Activated CD4-positive, alpha-beta memory T cell treated with anti-CD3 and anti-CD28 coated beads, Interleukin-2, amount 10 ng/mL, durations not matched to agents 7 days and 5 days (primary cell): Measurements from ENCODE around the gene RGR. TPM values are rescaled to one million over a fixed set of nuclear protein-coding genes. Genes with fewer than 3 reads are reported as not detected.

ENCODE experiments used
- CTCF ChIA-PET: fragments of 350-600 bp; sonication (Branson Sonifier 250); formaldehyde crosslinking; loops from one replicate; lab custom pipeline; 2021; ENCODE audit warnings: antibody characterized with exemption, inconsistent platforms; lab: Charles Lee
- POLR2A ChIA-PET: fragments of 350-600 bp; sonication (Branson Sonifier 250); formaldehyde crosslinking; loops from one replicate; lab custom pipeline; 2021; ENCODE audit warnings: antibody characterized with exemption; lab: Charles Lee
- DNase-seq: peaks from one replicate; pipeline ENCODE4 v3.0.0-alpha.2; 2020
- H3K27ac Mint-ChIP-seq: one replicate; pipeline ENCODE4 v1.8.0; 2021; ENCODE audit warnings: mild to moderate bottlenecking, mixed read lengths
- H3K27me3 Mint-ChIP-seq: one replicate; pipeline ENCODE4 v1.8.0; 2021; ENCODE audit warnings: mixed read lengths
- H3K36me3 Mint-ChIP-seq: one replicate; pipeline ENCODE4 v1.8.0; 2021; ENCODE audit warnings: low read depth, mixed read lengths
- H3K4me1 Mint-ChIP-seq: one replicate; pipeline ENCODE4 v1.8.0; 2021; ENCODE audit warnings: mixed read lengths
- H3K4me3 Mint-ChIP-seq: one replicate; pipeline ENCODE4 v1.8.0; 2021; ENCODE audit warnings: mild to moderate bottlenecking, mixed read lengths
- H3K9me3 Mint-ChIP-seq: one replicate; pipeline ENCODE4 v1.8.0; 2021; ENCODE audit warnings: mixed read lengths
- total RNA-seq, 2 experiments: library from RNA; stranded (reverse); gene quantifications; one replicate each; pipeline ENCODE4 v1.2.3, GENCODE V29; 2021

RGR gene
- total RNA-seq, 2 experiments from 2014 or later, result not detected

DNA sequence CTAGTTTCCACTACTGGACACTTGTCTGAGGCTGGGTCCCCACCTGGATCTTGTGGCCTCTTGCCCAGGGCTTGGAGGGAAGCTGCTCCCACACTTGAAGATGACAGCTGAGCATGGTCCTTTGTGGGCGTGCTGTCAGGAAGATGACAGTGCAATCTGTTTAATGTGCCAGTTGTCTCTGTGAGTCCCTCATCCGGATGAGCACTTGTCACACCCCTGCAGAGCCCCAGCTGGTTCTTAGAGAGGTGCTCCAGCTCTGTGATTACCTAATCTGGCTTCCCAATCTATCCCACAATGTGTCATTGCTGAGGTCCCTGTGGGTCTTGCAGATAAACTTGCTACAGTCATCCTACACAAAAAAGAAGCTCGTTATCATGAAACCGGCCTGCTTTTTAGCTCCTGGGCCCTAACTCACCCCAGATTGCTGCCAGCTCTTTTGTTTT lies 48.7 kb downstream of the RGR start:
- Mint-ChIP-seq H3K36me3 (no peaks in the 10 kb centered on the region), H3K4me3 (no peak overlapping the region), H3K4me1 (peaks cover 25% of the 10 kb centered on the region)

DNA sequence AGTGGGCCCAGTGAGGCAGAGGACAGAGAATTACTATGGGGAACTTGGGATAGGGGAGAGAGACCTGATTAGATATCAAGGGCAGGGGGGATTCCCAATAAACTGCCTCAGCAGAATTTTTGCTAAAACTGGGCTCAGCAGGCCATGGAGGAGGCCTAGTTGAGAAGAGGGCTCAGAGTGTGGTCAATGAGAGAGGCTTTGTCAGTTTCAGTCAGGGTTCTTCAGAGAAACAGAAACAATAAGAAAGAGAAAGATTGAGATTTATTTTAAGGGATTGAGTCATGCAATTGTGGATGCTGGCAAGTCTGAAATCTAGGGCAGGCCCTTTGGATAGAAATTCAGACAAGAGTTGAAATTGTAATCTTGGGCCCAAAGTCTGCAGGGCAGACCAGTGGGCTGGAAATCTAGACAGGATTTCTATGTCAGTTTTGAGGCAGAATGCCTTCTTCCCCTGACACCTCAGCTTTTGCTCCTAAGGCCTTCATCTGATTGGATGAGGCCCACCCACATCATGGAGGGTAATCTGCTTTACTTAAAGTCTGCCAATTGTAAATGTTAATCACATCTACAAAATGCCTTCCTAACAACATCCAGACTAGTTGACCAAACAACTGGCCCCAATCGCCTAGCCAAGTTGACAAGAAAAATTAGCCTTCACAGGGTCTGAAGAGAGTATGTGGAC lies 50.1 kb downstream of the RGR start:
- Mint-ChIP-seq H3K4me3 (no peak overlapping the region), H3K27ac (no peak overlapping the region), H3K27me3 (peaks cover 16% of the 10 kb centered on the region), H3K9me3 (no peaks in the 10 kb centered on the region), H3K36me3 (no peaks in the 10 kb centered on the region), H3K4me1 (peaks cover 25% of the 10 kb centered on the region)
- POLR2A ChIA-PET, result no interaction called here
- CTCF ChIA-PET, result no interaction called here
- no peak for DNase-seq

More for the DNA sequence above, 48.7 kb downstream of the RGR start:
- DNase-seq, result peak; percentile 54
- POLR2A ChIA-PET, result interaction anchor here (0.9 to 1.7 kb wide), 6 partner anchors 15 to 41 kb away, joined by 3 to 12 read pairs (median 4); no protein-coding TSS in a partner anchor
- H3K27ac Mint-ChIP-seq, result peak overlapping the region; percentile 45
- CTCF ChIA-PET, result interaction anchor here (0.8 to 1.9 kb wide), 9 partner anchors 15 to 244 kb away, joined by 3 to 10 read pairs (median 3); no protein-coding TSS in a partner anchor
- peaks cover 25% of the 10 kb centered on the region for H3K27me3 Mint-ChIP-seq
- H3K9me3 Mint-ChIP-seq, result no peaks in the 10 kb centered on the region

DNA sequence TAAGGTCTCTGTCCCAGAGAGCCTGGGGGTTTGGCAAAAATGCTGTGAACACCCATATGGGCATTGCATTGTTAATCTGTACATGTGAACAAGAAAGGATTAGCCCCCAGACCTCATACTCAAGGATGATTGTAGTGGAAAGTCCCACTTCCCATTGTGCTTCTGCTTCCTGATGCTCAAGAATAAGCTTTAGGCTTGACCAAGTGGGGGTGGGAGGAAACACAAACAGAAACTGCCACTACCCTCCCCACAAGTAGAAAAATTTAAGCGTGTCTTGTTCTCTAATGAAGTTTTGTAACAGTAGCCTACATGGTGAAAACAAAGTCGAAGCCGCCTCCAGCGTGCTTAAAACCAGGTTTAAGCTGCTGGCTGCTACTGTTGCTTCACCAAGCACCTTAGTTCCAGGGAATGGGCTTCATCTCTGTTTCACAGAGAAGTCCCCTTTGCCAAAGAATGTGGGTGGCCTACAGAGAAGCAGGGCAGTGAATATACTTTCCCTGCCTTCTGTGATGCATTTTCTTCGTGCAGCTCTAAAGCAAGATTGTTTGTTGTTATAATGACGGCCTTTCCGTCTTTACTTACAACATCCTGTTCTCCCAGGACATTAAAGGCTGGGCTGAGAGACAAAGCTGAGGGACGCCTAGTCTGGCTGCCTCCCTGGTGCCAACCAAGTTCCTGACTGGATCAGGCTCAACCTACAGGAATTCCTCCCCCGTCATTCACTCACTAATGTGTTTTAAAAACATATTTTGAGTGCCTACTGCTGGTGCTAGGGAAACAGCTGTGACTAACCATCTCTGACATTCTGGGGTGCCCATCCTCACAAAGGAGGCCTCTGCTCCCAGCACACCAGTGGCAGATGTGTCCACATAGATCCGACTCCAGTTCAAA lies 51.5 kb downstream of the RGR start:
- no peak overlapping the region for H3K27ac Mint-ChIP-seq
- H3K4me3 Mint-ChIP-seq, result no peak overlapping the region
- ChIA-PET CTCF (no interaction called here), POLR2A (no interaction called here)
- no peak for DNase-seq
- H3K27me3 Mint-ChIP-seq, result peaks cover 19% of the 10 kb centered on the region
- no peaks in the 10 kb centered on the region for H3K36me3 Mint-ChIP-seq
- no peaks in the 10 kb centered on the region for H3K9me3 Mint-ChIP-seq
- peaks cover 25% of the 10 kb centered on the region for H3K4me1 Mint-ChIP-seq

DNA sequence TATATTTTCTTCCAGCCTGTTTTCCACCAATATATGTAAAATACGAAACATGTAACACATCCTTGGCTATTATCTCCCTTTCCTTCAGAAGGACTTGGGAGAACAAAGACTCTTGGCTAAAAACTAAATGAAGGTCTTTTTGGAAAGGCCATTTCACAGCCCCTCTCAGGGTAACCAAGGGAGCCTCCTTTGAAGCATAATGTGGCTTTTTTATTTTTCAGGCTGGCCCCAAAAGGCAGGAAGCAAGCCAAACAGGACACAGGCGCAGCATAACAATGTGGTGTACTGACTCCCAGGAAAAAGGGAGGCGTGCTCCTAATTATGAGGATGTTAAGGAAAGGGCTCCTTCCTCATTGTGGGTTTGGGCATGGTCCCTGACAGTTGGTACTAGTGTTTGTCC lies 53.2 kb downstream of the RGR start:
- Mint-ChIP-seq H3K9me3 (no peaks in the 10 kb centered on the region), H3K4me3 (no peak overlapping the region), H3K36me3 (no peaks in the 10 kb centered on the region), H3K27me3 (peaks cover 20% of the 10 kb centered on the region), H3K4me1 (peaks cover 23% of the 10 kb centered on the region), H3K27ac (no peak overlapping the region)
- ChIA-PET CTCF (no interaction called here), POLR2A (no interaction called here)
- DNase-seq, result no peak

DNA sequence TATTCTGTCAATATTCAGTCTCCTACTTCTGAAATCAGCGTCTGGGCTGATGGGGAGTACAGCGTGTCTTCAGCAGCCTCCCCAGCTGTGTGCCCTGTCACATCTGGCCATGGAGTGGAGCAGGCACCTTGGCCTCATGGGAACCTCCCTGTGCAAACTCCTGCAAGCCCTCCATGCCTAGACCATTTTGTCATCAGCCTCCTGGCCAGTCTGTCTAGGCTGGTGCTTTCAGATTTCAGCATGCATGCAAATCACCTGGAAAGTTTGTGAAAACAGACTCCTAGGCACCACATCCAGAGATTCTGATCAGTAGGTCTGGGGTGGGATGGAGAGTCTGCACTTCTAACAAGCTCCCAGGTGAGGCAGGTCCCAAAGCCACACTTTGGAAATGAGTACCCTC lies 57.4 kb downstream of the RGR start:
- Mint-ChIP-seq H3K27me3 (peaks cover 38% of the 10 kb centered on the region), H3K36me3 (peaks cover 7% of the 10 kb centered on the region), H3K27ac (no peak overlapping the region), H3K4me1 (peaks cover 14% of the 10 kb centered on the region), H3K9me3 (no peaks in the 10 kb centered on the region), H3K4me3 (no peak overlapping the region)
- ChIA-PET POLR2A (no interaction called here), CTCF (interaction anchor here (1.0 to 1.9 kb wide), 2 partner anchors 11 to 235 kb away, joined by 3 to 6 read pairs; no protein-coding TSS in a partner anchor)
- no peak for DNase-seq

DNA sequence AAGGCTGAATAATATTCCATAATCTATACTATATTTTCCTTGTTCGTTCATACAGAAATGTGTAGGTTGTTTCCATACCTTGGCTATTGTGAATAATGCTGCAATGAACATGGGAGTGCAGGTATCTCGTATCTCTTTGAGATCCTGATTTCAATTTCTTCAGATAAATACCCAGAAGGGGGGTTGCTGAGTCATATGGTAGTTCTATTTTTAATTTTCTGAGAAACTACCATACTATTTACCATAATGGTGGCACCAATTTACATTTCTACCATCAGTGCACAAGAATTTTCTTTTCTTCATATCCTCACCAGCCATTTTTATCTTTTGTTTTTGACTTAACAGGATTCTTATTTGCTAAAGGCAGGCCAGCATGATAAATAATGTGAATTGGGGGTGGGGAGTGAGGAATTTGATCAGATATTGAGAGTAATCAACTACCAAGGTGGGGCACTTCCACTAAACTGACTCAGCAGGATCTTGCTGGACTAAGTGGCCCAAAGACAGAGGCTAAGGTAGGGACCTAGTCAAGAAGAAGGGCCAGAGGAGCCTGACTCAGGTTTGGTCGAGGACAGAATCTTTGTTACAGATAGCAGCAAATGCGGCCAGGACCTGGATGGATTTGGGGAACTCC lies 62.0 kb downstream of the RGR start:
- H3K9me3 Mint-ChIP-seq, result no peaks in the 10 kb centered on the region
- peaks cover 28% of the 10 kb centered on the region for H3K27me3 Mint-ChIP-seq
- peaks cover 7% of the 10 kb centered on the region for H3K36me3 Mint-ChIP-seq
- POLR2A ChIA-PET, result interaction anchor here (6.2 kb wide), 1 partner anchor 21 kb away, joined by 30 read pairs; the partner anchor contains the start of gene CCSER2
- no peak overlapping the region for H3K4me3 Mint-ChIP-seq
- H3K27ac Mint-ChIP-seq, result no peak overlapping the region
- no peak for DNase-seq
- H3K4me1 Mint-ChIP-seq, result peaks cover 37% of the 10 kb centered on the region
- CTCF ChIA-PET, result interaction anchor here (0.9 to 2.4 kb wide), 4 partner anchors 21 to 39 kb away, joined by 3 to 10 read pairs (median 6); partner anchors contain the start of gene CCSER2

DNA sequence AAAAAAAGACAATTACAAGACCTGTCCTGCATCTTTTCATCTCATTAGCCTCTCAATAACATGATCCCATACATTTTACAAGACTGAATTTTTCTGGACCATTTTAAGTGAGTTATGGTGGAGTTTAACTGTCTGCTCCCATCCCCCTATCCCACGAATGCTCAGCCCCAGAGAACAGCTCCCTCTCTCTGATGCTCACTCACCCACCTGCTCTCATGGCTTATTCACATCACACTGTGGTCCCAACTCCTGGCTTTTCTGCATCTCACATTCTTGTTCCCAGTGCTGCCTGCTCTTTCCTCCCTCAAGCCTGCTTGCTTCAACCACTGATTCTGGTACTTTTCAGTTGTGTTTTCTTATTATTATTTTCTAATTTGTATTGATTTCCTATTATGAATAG lies 63.2 kb downstream of the RGR start:
- Mint-ChIP-seq H3K27me3 (peaks cover 25% of the 10 kb centered on the region), H3K36me3 (peaks cover 7% of the 10 kb centered on the region), H3K27ac (no peak overlapping the region), H3K4me3 (no peak overlapping the region), H3K9me3 (no peaks in the 10 kb centered on the region), H3K4me1 (peaks cover 37% of the 10 kb centered on the region)
- DNase-seq, result no peak
- ChIA-PET CTCF (interaction anchor here (1.1 to 2.4 kb wide), 7 partner anchors 14 to 234 kb away, joined by 3 to 10 read pairs (median 5); partner anchors contain the start of gene CCSER2), POLR2A (interaction anchor here (0.7 to 6.2 kb wide), 3 partner anchors 14 to 26 kb away, joined by 3 to 30 read pairs (median 4); partner anchors contain the start of gene CCSER2)

DNA sequence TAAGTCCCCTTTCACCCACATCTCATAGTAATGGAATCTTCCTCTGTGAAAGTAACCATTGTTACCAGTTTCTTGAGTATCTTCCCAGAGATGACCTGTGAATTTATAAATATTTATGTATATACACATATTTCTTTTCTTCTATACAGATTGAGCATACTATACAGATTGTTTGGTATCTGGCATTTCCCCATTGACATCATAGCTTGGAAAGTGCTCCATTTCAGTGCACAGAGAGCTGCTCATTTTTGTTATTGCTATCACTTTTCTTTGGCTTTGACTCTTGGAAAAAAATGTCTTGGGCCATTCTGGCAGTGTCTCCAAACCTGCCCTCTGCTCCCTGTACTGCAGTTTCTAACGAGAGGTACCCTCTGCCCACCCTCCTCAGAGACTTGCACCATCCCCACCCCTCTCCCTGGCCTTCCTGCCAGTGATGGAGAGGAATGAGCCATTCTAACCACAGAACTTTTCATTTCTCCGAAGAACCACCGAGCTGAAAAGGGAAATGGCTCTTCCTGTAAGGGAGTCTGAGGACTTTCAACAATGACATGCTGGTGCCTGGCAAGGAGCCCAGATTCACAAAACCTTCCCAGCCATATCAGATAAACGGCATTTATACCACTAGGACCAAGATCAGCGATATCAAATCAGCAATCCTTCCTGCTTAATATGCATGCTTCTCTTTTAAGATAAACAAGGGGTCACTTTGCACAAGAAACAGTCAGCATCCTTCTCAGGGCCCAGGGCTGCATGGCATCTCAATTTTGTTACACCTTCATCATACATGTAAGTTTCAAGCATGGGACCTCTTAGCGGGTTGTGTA lies 63.8 kb downstream of the RGR start:
- H3K27ac Mint-ChIP-seq, result peak overlapping the region; percentile 55
- POLR2A ChIA-PET, result interaction anchor here (0.7 to 6.2 kb wide), 3 partner anchors 15 to 25 kb away, joined by 3 to 30 read pairs (median 4); partner anchors contain the start of gene CCSER2
- DNase-seq, result peak; percentile 41
- H3K9me3 Mint-ChIP-seq, result no peaks in the 10 kb centered on the region
- H3K36me3 Mint-ChIP-seq, result peaks cover 7% of the 10 kb centered on the region
- H3K27me3 Mint-ChIP-seq, result peaks cover 25% of the 10 kb centered on the region
- peak overlapping the region; percentile 12 for H3K4me3 Mint-ChIP-seq
- H3K4me1 Mint-ChIP-seq, result peaks cover 37% of the 10 kb centered on the region
- CTCF ChIA-PET, result interaction anchor here (1.1 to 2.4 kb wide), 7 partner anchors 15 to 234 kb away, joined by 3 to 10 read pairs (median 5); partner anchors contain the start of gene CCSER2

Other genes starting within 250 kb of the RGR start
- gene GHITM, start 105.5 kb upstream of the RGR start, total RNA-seq, result 100 to 1,000 TPM; 120 to 124 TPM
- not detected for gene GPR15LG, start 71.3 kb upstream of the RGR start, total RNA-seq
- gene CDHR1, start 50.5 kb upstream of the RGR start, total RNA-seq, result under 1 TPM; 0.38 to 0.45 TPM
- gene LRIT2, start 19.5 kb upstream of the RGR start, total RNA-seq, result not detected
- not detected for gene LRIT1, start 3.5 kb upstream of the RGR start, total RNA-seq
- gene CCSER2, start 83.5 kb downstream of the RGR start, total RNA-seq, result 10 to 100 TPM; 80.2 to 87.9 TPM